ENCODE results near the gene RTCA. TPM values are rescaled to one million over a fixed set of nuclear protein-coding genes. Genes with fewer than 3 reads are reported as not detected.
A peak's percentile ranks its signal among the peaks of the same experiment; 100 is the strongest.
"Not testable (repeated sequence)": the region's sequence is repeated elsewhere in the genome, so short reads cannot be mapped to it uniquely, and the experiment has no call there.

RTCA gene
- total and polyA plus RNA-seq, 9 donors, result 25.0 to 31.2 (median 29.0) TPM

- H3K27me3 ChIP-seq (ENCODE audit: control insufficient read depth, insufficient read depth, low read length); H3K4me1 ChIP-seq (ENCODE audit: control insufficient read depth, insufficient read depth, low read length); H3K27ac ChIP-seq (ENCODE audit: low read length); H3K9me3 ChIP-seq (replicated peaks; ENCODE audit: control insufficient read depth, low read depth, low read length); DNase-seq; H3K4me3 ChIP-seq (ENCODE audit: low read length): not testable (repeated sequence)
- H3K36me3 ChIP-seq (ENCODE audit: control insufficient read depth, insufficient read depth, low read length), result peaks cover 15% of the 10 kb centered on the region
- 93% methylated on average over 3 of the region's 4 CpGs for WGBS (ENCODE audit: insufficient coverage)
Measured at GRCh38 chr1:100233566-100233965, 32.5 kb upstream of the RTCA start.

GRCh38 chr1:100234432-100234831 is 31.6 kb upstream of the RTCA start:
- no peak for DNase-seq
- WGBS (ENCODE audit: insufficient coverage), result no CpG with 5 or more reads among the region's 1 CpG
- H3K9me3 ChIP-seq (replicated peaks; ENCODE audit: control insufficient read depth, low read depth, low read length), result no peaks in the 10 kb centered on the region
- H3K4me3 ChIP-seq (ENCODE audit: low read length), result no peak overlapping the region
- no peaks in the 10 kb centered on the region for H3K4me1 ChIP-seq (ENCODE audit: control insufficient read depth, insufficient read depth, low read length)
- no peaks in the 10 kb centered on the region for H3K27me3 ChIP-seq (ENCODE audit: control insufficient read depth, insufficient read depth, low read length)
- no peak overlapping the region for H3K27ac ChIP-seq (ENCODE audit: low read length)
- H3K36me3 ChIP-seq (ENCODE audit: control insufficient read depth, insufficient read depth, low read length), result peaks cover 17% of the 10 kb centered on the region

GRCh38 chr1:100237091-100237490 is 28.9 kb upstream of the RTCA start:
- Histone ChIP-seq H3K36me3 (ENCODE audit: control insufficient read depth, insufficient read depth, low read length) (peaks cover 17% of the 10 kb centered on the region), H3K27me3 (ENCODE audit: control insufficient read depth, insufficient read depth, low read length) (no peaks in the 10 kb centered on the region), H3K27ac (ENCODE audit: low read length) (no peak overlapping the region), H3K4me1 (ENCODE audit: control insufficient read depth, insufficient read depth, low read length) (no peaks in the 10 kb centered on the region), H3K4me3 (ENCODE audit: low read length) (no peak overlapping the region), H3K9me3 (replicated peaks; ENCODE audit: control insufficient read depth, low read depth, low read length) (no peaks in the 10 kb centered on the region)
- no peak for DNase-seq
- no CpG with 5 or more reads among the region's 3 CpGs for WGBS (ENCODE audit: insufficient coverage)

- Histone ChIP-seq H3K4me3 (ENCODE audit: low read length) (no peak overlapping the region), H3K27ac (ENCODE audit: low read length) (no peak overlapping the region), H3K36me3 (ENCODE audit: control insufficient read depth, insufficient read depth, low read length) (peaks cover 13% of the 10 kb centered on the region), H3K9me3 (replicated peaks; ENCODE audit: control insufficient read depth, low read depth, low read length) (no peaks in the 10 kb centered on the region), H3K27me3 (ENCODE audit: control insufficient read depth, insufficient read depth, low read length) (no peaks in the 10 kb centered on the region), H3K4me1 (ENCODE audit: control insufficient read depth, insufficient read depth, low read length) (no peaks in the 10 kb centered on the region)
- DNase-seq, result no peak
Measured at GRCh38 chr1:100239961-100240360, 26.1 kb upstream of the RTCA start.

GRCh38 chr1:100240631-100241030 is 25.4 kb upstream of the RTCA start:
- H3K4me3 ChIP-seq (ENCODE audit: low read length), result no peak overlapping the region
- no peak for DNase-seq
- no CpG with 5 or more reads among the region's 4 CpGs for WGBS (ENCODE audit: insufficient coverage)
- no peaks in the 10 kb centered on the region for H3K27me3 ChIP-seq (ENCODE audit: control insufficient read depth, insufficient read depth, low read length)
- no peaks in the 10 kb centered on the region for H3K9me3 ChIP-seq (replicated peaks; ENCODE audit: control insufficient read depth, low read depth, low read length)
- peaks cover 13% of the 10 kb centered on the region for H3K36me3 ChIP-seq (ENCODE audit: control insufficient read depth, insufficient read depth, low read length)
- H3K27ac ChIP-seq (ENCODE audit: low read length), result no peak overlapping the region
- H3K4me1 ChIP-seq (ENCODE audit: control insufficient read depth, insufficient read depth, low read length), result no peaks in the 10 kb centered on the region

- Histone ChIP-seq H3K27me3 (ENCODE audit: control insufficient read depth, insufficient read depth, low read length) (no peaks in the 10 kb centered on the region), H3K4me1 (ENCODE audit: control insufficient read depth, insufficient read depth, low read length) (peaks cover 5% of the 10 kb centered on the region), H3K27ac (ENCODE audit: low read length) (no peak overlapping the region), H3K36me3 (ENCODE audit: control insufficient read depth, insufficient read depth, low read length) (no peaks in the 10 kb centered on the region), H3K4me3 (ENCODE audit: low read length) (no peak overlapping the region), H3K9me3 (replicated peaks; ENCODE audit: control insufficient read depth, low read depth, low read length) (no peaks in the 10 kb centered on the region)
- DNase-seq, result no peak
- WGBS (ENCODE audit: insufficient coverage), result 90% methylated on average over 4 of the region's 4 CpGs
Measured at GRCh38 chr1:100246738-100247137, 19.3 kb upstream of the RTCA start.

- DNase-seq, result no peak
- Histone ChIP-seq H3K27ac (ENCODE audit: low read length) (peak overlapping the region; percentile 80), H3K4me3 (ENCODE audit: low read length) (peak overlapping the region; percentile 65), H3K27me3 (ENCODE audit: control insufficient read depth, insufficient read depth, low read length) (peaks cover 2% of the 10 kb centered on the region), H3K4me1 (ENCODE audit: control insufficient read depth, insufficient read depth, low read length) (peaks cover 5% of the 10 kb centered on the region), H3K9me3 (replicated peaks; ENCODE audit: control insufficient read depth, low read depth, low read length) (no peaks in the 10 kb centered on the region), H3K36me3 (ENCODE audit: control insufficient read depth, insufficient read depth, low read length) (no peaks in the 10 kb centered on the region)
- 2% methylated on average over 6 of the region's 12 CpGs for WGBS (ENCODE audit: insufficient coverage)
Measured at GRCh38 chr1:100249155-100249536, 16.9 kb upstream of the RTCA start.

GRCh38 chr1:100249537-100250257 is 16.3 kb upstream of the RTCA start, which contains the start of gene DBT:
Gene DBT (minus strand): TSS chr1:100249834. CDS start chr1:100249820, 14 bp downstream.
- Histone ChIP-seq H3K27ac (ENCODE audit: low read length) (peak within 1 kb of the TSS; percentile 80), H3K4me3 (ENCODE audit: low read length) (peak within 1 kb of the TSS; percentile 65), H3K9me3 (replicated peaks; ENCODE audit: control insufficient read depth, low read depth, low read length) (no peaks in the 10 kb centered on the region), H3K36me3 (ENCODE audit: control insufficient read depth, insufficient read depth, low read length) (no peaks in the 10 kb centered on the region), H3K4me1 (ENCODE audit: control insufficient read depth, insufficient read depth, low read length) (peaks cover 5% of the 10 kb centered on the region), H3K27me3 (ENCODE audit: control insufficient read depth, insufficient read depth, low read length) (peaks cover 2% of the 10 kb centered on the region)
- peak; percentile 99 for DNase-seq
- 0% methylated on average over 5 of the region's 31 CpGs for WGBS (ENCODE audit: insufficient coverage)

- Histone ChIP-seq H3K4me3 (ENCODE audit: low read length) (peak overlapping the region; percentile 65), H3K36me3 (ENCODE audit: control insufficient read depth, insufficient read depth, low read length) (no peaks in the 10 kb centered on the region), H3K4me1 (ENCODE audit: control insufficient read depth, insufficient read depth, low read length) (peaks cover 5% of the 10 kb centered on the region), H3K27ac (ENCODE audit: low read length) (peak overlapping the region; percentile 39), H3K27me3 (ENCODE audit: control insufficient read depth, insufficient read depth, low read length) (peaks cover 6% of the 10 kb centered on the region), H3K9me3 (replicated peaks; ENCODE audit: control insufficient read depth, low read depth, low read length) (no peaks in the 10 kb centered on the region)
- WGBS (ENCODE audit: insufficient coverage), result no CpG with 5 or more reads among the region's 1 CpG
- peak; percentile 19 for DNase-seq
Measured at GRCh38 chr1:100250264-100250663, 15.8 kb upstream of the RTCA start.

- 100% methylated on average over 1 of the region's 3 CpGs for WGBS (ENCODE audit: insufficient coverage)
- Histone ChIP-seq H3K9me3 (replicated peaks; ENCODE audit: control insufficient read depth, low read depth, low read length) (no peaks in the 10 kb centered on the region), H3K27ac (ENCODE audit: low read length) (no peak overlapping the region), H3K4me1 (ENCODE audit: control insufficient read depth, insufficient read depth, low read length) (peaks cover 5% of the 10 kb centered on the region), H3K27me3 (ENCODE audit: control insufficient read depth, insufficient read depth, low read length) (peaks cover 7% of the 10 kb centered on the region), H3K4me3 (ENCODE audit: low read length) (no peak overlapping the region), H3K36me3 (ENCODE audit: control insufficient read depth, insufficient read depth, low read length) (no peaks in the 10 kb centered on the region)
- DNase-seq, result no peak
Measured at GRCh38 chr1:100250807-100251206, 15.2 kb upstream of the RTCA start.

GRCh38 chr1:100252901-100253300 is 13.1 kb upstream of the RTCA start:
- Histone ChIP-seq H3K36me3 (ENCODE audit: control insufficient read depth, insufficient read depth, low read length) (no peaks in the 10 kb centered on the region), H3K27ac (ENCODE audit: low read length) (no peak overlapping the region), H3K4me1 (ENCODE audit: control insufficient read depth, insufficient read depth, low read length) (peaks cover 5% of the 10 kb centered on the region), H3K9me3 (replicated peaks; ENCODE audit: control insufficient read depth, low read depth, low read length) (no peaks in the 10 kb centered on the region), H3K27me3 (ENCODE audit: control insufficient read depth, insufficient read depth, low read length) (peaks cover 7% of the 10 kb centered on the region), H3K4me3 (ENCODE audit: low read length) (no peak overlapping the region)
- WGBS (ENCODE audit: insufficient coverage), result no CpG with 5 or more reads among the region's 4 CpGs
- DNase-seq, result no peak
